PFSK-1 (cell line): ENCODE data around the gene ZBTB34. TPM values are rescaled to one million over a fixed set of nuclear protein-coding genes. Genes with fewer than 3 reads are reported as not detected.

ENCODE experiments used
- FOXP2 ChIP-seq: optimal IDR thresholded peaks from 2 replicates; pipeline ENCODE3; 2011; ENCODE audit warnings: borderline replicate concordance, control low read depth, inconsistent platforms; ENCODE audit not compliant: insufficient read depth; ENCODE audit errors: extremely low read length, extremely low read depth
- POLR2AphosphoS5 ChIP-seq: IDR thresholded peaks from 2 replicates; pipeline ENCODE4 v1.6.1; 2012; ENCODE audit warnings: low read depth, mild to moderate bottlenecking, control low read depth, low read length, moderate library complexity
- SIN3A ChIP-seq: IDR thresholded peaks from 2 replicates; pipeline ENCODE4 v1.6.1; 2012; ENCODE audit warnings: mild to moderate bottlenecking, low read length, moderate library complexity, borderline replicate concordance; ENCODE audit not compliant: insufficient read depth
- TAF1 ChIP-seq: IDR thresholded peaks from 2 replicates; pipeline ENCODE4 v1.6.1; 2012; ENCODE audit warnings: low read length, control low read depth, borderline replicate concordance; ENCODE audit not compliant: insufficient read depth
- polyA plus RNA-seq: library from polyadenylated mRNA; unstranded; fragments of >200 nt; gene quantifications from one replicate; pipeline ENCODE4 v1.2.1, GENCODE V29; 2012; ENCODE audit warnings: low read depth, missing spikeins; ENCODE audit not compliant: insufficient read length
- TF ChIP-seq, protein P1 (sequence below), 2 experiments: IDR thresholded peaks; 2 replicates each; pipeline versions ENCODE4 v1.6.1 to v1.8.0; 2011 to 2012; ENCODE audit warnings: low read depth in 2 of 2, low read length in 2 of 2, control low read depth in 1 of 2, inconsistent platforms in 1 of 2, mild to moderate bottlenecking in 1 of 2, moderate library complexity in 1 of 2; ENCODE audit not compliant: insufficient read depth in 1 of 2

ZBTB34 gene, protein sequence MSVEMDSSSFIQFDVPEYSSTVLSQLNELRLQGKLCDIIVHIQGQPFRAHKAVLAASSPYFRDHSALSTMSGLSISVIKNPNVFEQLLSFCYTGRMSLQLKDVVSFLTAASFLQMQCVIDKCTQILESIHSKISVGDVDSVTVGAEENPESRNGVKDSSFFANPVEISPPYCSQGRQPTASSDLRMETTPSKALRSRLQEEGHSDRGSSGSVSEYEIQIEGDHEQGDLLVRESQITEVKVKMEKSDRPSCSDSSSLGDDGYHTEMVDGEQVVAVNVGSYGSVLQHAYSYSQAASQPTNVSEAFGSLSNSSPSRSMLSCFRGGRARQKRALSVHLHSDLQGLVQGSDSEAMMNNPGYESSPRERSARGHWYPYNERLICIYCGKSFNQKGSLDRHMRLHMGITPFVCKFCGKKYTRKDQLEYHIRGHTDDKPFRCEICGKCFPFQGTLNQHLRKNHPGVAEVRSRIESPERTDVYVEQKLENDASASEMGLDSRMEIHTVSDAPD
- polyA plus RNA-seq = 4.1 TPM

DNA sequence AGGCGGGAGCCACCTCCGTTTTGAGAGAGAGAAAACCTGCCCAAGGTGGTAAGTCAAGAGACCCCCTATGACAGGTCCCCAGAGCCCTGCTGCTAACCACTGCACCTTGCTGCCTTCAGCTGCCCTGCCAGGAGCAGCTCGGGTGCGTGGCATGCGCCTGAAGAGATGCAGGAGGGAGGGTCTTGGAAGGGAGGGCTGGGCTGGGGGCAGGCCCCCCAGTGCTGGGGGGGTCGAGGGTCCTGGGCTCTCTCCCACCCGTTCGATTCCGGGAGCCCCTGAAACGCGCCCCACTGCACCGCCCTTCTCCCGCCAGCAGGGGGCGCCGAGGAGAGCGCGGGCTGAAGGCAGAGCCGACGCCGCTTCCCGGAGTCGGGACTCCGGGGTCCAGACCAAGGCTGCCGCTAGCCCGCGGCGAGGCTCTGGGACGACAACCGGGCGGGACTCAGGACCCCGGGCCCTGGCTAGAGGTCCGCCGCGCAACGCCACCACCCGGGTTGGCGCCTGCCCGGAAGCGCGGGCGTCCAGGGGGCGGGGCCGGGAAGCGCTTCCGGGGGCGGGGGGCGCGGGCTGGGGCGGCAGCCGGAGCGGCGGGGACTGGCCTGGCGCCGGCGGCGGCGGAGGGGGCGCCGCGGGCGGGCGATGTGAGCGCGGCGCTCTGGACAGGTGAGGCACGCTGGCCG lies at the start of gene ZBTB34:
Gene ZBTB34, plus strand, starts transcription at position 563 of the 680 bp plus-strand sequence. CDS start 18,761 bp downstream, outside the sequence.
- peak; percentile 20 for TF ChIP-seq FOXP2
- TF ChIP-seq SIN3A = no peak
- peak; percentile 78 for TF ChIP-seq POLR2AphosphoS5
- TF ChIP-seq TAF1 = 0 out of 2 replicates have a peak, but pooled peaks have one; percentile 31

DNA sequence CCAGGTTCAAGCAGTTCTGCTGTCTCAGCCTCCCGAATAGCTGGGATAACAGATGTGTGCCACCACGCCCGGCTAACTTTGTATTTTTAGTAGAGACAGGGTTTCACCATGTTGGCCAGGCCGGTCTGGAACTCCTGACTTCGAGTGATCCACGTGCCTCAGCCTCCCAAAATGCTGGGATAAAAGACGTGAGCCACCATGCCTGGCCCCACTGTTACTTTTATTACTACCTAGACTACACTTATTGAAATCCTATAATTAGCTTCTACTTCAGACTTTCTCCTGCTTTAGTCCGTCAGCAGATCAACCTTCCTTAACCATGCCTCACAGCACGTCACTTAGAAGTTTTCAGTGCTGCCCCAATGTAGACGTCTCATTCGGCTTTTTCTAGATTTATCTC lies 47.4 kb upstream of the ZBTB34 start:
- no peak for TF ChIP-seq POLR2AphosphoS5
- TF ChIP-seq TAF1 = no peak
- TF ChIP-seq FOXP2 = no peak
- TF ChIP-seq, protein P1, sequence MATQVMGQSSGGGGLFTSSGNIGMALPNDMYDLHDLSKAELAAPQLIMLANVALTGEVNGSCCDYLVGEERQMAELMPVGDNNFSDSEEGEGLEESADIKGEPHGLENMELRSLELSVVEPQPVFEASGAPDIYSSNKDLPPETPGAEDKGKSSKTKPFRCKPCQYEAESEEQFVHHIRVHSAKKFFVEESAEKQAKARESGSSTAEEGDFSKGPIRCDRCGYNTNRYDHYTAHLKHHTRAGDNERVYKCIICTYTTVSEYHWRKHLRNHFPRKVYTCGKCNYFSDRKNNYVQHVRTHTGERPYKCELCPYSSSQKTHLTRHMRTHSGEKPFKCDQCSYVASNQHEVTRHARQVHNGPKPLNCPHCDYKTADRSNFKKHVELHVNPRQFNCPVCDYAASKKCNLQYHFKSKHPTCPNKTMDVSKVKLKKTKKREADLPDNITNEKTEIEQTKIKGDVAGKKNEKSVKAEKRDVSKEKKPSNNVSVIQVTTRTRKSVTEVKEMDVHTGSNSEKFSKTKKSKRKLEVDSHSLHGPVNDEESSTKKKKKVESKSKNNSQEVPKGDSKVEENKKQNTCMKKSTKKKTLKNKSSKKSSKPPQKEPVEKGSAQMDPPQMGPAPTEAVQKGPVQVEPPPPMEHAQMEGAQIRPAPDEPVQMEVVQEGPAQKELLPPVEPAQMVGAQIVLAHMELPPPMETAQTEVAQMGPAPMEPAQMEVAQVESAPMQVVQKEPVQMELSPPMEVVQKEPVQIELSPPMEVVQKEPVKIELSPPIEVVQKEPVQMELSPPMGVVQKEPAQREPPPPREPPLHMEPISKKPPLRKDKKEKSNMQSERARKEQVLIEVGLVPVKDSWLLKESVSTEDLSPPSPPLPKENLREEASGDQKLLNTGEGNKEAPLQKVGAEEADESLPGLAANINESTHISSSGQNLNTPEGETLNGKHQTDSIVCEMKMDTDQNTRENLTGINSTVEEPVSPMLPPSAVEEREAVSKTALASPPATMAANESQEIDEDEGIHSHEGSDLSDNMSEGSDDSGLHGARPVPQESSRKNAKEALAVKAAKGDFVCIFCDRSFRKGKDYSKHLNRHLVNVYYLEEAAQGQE (IDR thresholded peaks at IDR 0.05; ENCODE audit: insufficient read depth in 1 of 2, low read depth in 2 of 2, low read length in 2 of 2) = no peak
- TF ChIP-seq SIN3A = no peak

DNA sequence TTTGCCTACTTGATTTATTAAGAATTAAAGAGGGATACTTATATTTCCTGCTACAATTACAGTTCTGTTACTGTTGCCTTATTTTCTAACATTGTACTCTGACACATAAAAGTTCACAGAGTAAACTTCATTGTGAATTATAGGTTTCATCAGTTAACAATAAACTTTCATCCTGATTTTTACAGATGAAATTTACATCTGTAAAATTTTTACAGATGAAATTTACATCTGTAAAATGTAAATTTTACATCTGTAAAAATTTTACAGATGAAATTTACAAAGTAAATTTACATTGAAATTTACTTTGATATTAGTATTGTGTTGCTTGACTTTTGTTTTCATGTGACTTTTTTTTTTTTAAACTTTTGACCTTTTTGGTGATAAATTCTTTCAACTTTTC lies 46.3 kb upstream of the ZBTB34 start:
- TF ChIP-seq FOXP2 (no peak), POLR2AphosphoS5 (no peak), SIN3A (no peak), TAF1 (no peak)
- TF ChIP-seq, protein P1 (IDR thresholded peaks at IDR 0.05; ENCODE audit: insufficient read depth in 1 of 2, low read depth in 2 of 2, low read length in 2 of 2) = no peak

DNA sequence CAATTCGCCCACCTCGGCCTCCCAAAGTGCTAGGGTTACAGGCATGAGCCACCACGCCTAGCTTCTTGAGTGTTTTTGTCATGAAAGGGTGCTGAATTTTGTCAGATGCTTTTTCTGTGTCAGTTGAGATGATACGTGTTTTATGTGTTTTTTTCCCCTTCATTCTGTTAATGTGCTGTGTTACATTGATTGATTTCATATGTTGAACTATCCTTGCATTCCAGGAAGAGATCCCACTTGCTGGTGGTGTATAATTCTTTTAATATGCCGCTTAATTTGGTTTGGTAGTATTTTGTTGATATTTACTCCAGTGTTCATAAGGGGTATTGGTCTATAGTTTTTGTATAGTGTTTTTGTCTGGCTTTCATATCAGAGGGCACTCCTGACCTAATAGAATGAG lies 42.0 kb upstream of the ZBTB34 start:
- TF ChIP-seq FOXP2 (no peak), SIN3A (no peak), POLR2AphosphoS5 (no peak), TAF1 (no peak)
- TF ChIP-seq, protein P1 (IDR thresholded peaks at IDR 0.05; ENCODE audit: insufficient read depth in 1 of 2, low read depth in 2 of 2, low read length in 2 of 2) = no peak

DNA sequence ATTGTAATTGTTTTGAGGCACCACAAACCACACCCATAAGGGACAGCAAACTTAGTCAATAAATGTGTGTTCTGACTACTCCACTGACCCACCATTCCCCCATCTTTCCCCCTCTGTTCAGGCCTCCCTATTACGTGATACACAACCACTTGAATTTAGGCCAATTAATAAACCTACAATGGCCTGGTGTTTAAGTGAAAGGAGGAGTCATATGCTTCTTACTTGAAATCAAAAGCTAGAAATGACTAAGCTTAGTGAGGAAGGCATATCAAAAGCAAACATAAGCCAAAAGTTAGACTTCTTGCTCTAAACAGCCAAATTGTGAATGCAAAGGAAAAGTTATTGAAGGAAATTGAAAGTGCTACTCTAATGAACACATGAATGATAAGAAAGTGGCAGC lies 41.0 kb upstream of the ZBTB34 start:
- TF ChIP-seq SIN3A (no peak), POLR2AphosphoS5 (no peak), TAF1 (no peak), FOXP2 (no peak)
- TF ChIP-seq, protein P1 (IDR thresholded peaks at IDR 0.05; ENCODE audit: insufficient read depth in 1 of 2, low read depth in 2 of 2, low read length in 2 of 2) = no peak
